ENCODE measurements around the gene SYTL1. TPM values are rescaled to one million over a fixed set of nuclear protein-coding genes. Genes with fewer than 3 reads are reported as not detected.

Gene SYTL1
- polyA plus RNA-seq, 1 of the 3 experiments (the other 2 are of a cell fraction): 3.0 TPM

- Histone ChIP-seq H3F3A (replicated peaks; ENCODE audit: insufficient read depth) (no peaks in the 10 kb centered on the region), H3K4me1 (ENCODE audit: control insufficient read depth in 1 of 2, insufficient read depth in 2 of 2, low read depth in 1 of 2, low read length in 1 of 2) (peaks cover 0 to 5% of the 10 kb centered on the region in 2 experiments; a peak in 1 of 4 replicates), H3K9ac (no peak overlapping the region), H3K27me3 (ENCODE audit: insufficient read depth) (no peaks in the 10 kb centered on the region), H3K9me3 (no peaks in the 10 kb centered on the region), H4K20me1 (ENCODE audit: insufficient read depth) (no peaks in the 10 kb centered on the region), H3K27ac (ENCODE audit: low read depth in 2 of 2, low read length in 1 of 2) (no peak overlapping the region), H3K9me2 (no peaks in the 10 kb centered on the region), H3K36me3 (replicated peaks in 1 of 2; ENCODE audit: control insufficient read depth in 1 of 2, insufficient read depth in 2 of 2, low read length in 1 of 2) (peaks cover 4 to 10% of the 10 kb centered on the region in 2 experiments), H3K4me3 (ENCODE audit: low read depth in 2 of 2, low read length in 1 of 2) (no peak overlapping the region), H2AFZ (ENCODE audit: low read depth) (no peak overlapping the region), H3K79me2 (ENCODE audit: insufficient read depth) (no peaks in the 10 kb centered on the region), H3K4me2 (no peak overlapping the region)
- no peak for TF ChIP-seq ZBTB33 (IDR thresholded peaks at IDR 0.05; ENCODE audit: borderline replicate concordance, low read depth)
- no peak for TF ChIP-seq USF2 (IDR thresholded peaks at IDR 0.05; ENCODE audit: borderline replicate concordance, low read depth, low read length)
- TF ChIP-seq REST (IDR thresholded peaks at IDR 0.05; ENCODE audit: low read depth, low read length): no peak
- TF ChIP-seq RAD21 (IDR thresholded peaks at IDR 0.05; ENCODE audit: low read length): no peak
- TF ChIP-seq MAX (IDR thresholded peaks at IDR 0.05; ENCODE audit: low read depth): no peak
- TF ChIP-seq SMC3 (IDR thresholded peaks at IDR 0.05; ENCODE audit: low read depth, low read length): no peak
- TF ChIP-seq YY1 (IDR thresholded peaks at IDR 0.05; ENCODE audit: low read depth): no peak
- no peak for TF ChIP-seq ELF1 (IDR thresholded peaks at IDR 0.05)
- no peak for TF ChIP-seq MEF2A (IDR thresholded peaks at IDR 0.05; ENCODE audit: borderline replicate concordance, low read depth)
- no peak for TF ChIP-seq FOXM1 (IDR thresholded peaks at IDR 0.05; ENCODE audit: low read depth)
- WGBS (ENCODE audit: low lambda C conversion rate): 96% methylated on average over 9 of the region's 13 CpGs
- ChIA-PET POLR2A (interaction anchor here (1.6 kb wide), 1 partner anchor 9 kb away, joined by 3 read pairs; no protein-coding TSS in a partner anchor), CTCF (interaction anchor here (0.9 to 12.3 kb wide), 12 partner anchors 10 to 259 kb away, joined by 3 to 219 read pairs (median 26); partner anchors contain the start of genes CD164L2, MAP3K6 and SYTL1)
- no peak for DNase-seq
Observed at GRCh38 chr1:27356277-27356618, 14.4 kb downstream of the SYTL1 start.
